HG02610 (cell line): Measurements from ENCODE around the gene CTIF.

Experiments used
- ATAC-seq: cut with Tn5 transposase; IDR thresholded peaks from one replicate; pipeline ENCODE4 v1.9.1; 2021; ENCODE audit warnings: mild to moderate bottlenecking, moderate library complexity; ENCODE audit not compliant: unreplicated experiment

Gene CTIF

GRCh38 chr18:48531908-48532307 is 6.9 kb upstream of the CTIF start:
- no peak for ATAC-seq

- no peak for ATAC-seq
Measured at GRCh38 chr18:48533340-48534070, 5.3 kb upstream of the CTIF start.

DNA sequence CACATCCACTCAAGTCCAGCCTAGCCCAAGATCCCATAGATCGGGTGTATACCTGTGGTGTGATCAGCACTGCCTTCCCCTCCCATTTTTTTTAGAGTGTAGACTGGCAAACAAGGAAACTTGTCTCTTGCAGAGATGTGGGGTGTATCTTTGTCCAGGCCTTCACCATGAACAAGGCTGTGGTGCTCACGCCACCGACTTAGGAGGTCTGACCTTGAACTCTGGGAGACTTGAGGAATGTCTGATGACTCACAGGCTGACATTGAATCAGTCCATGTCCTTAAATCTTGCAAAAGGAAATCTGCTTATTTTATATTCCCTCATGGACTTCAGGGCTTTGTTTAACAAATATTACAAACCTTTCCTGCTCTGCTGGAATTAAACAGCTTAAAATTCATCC is 4.5 kb upstream of the CTIF start:
- no peak for ATAC-seq

DNA sequence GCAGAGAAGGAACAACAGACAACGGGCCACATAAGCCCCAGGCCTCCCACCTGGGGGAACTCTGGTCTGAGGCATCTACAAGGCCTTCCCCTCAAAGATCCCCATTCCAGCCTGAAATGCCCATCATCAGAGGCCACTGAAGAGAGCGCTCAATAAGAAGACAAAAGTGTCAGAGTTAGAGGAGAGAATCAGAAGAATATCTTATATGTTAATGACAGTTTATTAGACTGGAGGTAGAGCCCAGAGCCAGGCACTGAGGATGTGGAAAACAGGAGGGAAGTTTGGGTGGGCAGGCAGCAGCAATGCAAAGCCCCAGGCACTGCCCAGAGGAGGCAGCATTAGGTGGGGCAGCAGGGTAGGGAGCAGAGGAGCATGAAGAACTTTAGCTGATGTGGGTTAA is 2.9 kb upstream of the CTIF start:
- ATAC-seq: no peak

DNA sequence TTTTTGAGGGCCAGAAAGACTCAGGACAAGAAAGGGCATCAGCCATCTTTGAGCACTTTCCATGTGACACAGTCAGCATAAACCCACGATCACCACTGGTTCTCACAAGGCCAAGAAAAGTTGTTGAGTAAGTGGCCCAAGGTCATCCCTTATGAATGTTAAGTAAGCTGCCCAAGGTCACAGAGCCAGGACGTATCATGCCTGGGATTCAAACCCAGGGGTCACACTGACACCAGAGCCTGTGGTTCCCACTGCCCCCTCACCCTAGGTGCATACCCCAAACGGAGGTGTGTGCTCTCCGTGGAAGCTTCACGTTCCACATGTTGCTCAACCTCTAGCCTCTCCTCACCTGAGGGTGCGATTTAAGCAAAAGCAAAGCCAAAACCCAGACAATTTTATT is 2.3 kb upstream of the CTIF start:
- no peak for ATAC-seq

GRCh38 chr18:48539406-48540250 is 797 bp downstream of the CTIF start:
- ATAC-seq: no peak

DNA sequence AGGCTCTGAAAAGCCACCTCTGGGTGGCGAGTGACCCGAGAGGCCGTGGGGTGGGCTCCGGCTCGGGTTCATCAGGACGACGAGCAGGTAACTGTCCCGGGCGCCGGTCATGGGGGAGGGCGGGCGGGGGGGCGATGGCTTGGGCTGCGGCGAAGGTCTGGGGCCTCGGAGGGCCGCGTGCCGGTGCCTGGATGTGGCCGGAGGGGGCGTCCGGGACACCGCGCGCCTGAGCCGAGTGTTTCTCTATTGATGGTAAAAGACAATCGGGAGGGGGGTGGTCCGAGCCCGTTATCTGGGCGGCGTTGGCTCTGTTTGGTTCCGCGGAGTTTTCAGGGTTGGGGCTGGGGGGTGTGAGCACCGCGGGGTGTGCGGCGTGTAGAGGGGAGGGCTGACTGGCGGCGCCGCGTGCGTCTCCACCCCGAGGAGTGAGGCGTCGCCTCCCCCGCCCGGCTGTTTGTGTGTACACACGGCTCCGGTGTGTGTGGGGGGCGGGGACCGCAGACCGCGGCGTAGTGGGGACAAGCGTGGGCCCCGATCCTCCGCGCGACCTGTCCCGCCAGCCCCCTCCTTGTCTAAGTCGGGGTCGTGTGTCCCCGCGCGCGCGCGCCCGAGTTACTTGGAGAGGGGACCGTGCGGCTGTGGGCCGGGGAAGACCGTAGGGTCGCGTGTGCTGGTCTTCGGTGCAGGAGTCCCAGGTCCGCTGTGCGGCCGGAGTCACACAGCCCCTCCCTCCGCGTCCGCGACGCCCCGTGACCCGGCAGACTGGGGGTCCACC is 1.6 kb downstream of the CTIF start:
- peak; percentile 20 for ATAC-seq

DNA sequence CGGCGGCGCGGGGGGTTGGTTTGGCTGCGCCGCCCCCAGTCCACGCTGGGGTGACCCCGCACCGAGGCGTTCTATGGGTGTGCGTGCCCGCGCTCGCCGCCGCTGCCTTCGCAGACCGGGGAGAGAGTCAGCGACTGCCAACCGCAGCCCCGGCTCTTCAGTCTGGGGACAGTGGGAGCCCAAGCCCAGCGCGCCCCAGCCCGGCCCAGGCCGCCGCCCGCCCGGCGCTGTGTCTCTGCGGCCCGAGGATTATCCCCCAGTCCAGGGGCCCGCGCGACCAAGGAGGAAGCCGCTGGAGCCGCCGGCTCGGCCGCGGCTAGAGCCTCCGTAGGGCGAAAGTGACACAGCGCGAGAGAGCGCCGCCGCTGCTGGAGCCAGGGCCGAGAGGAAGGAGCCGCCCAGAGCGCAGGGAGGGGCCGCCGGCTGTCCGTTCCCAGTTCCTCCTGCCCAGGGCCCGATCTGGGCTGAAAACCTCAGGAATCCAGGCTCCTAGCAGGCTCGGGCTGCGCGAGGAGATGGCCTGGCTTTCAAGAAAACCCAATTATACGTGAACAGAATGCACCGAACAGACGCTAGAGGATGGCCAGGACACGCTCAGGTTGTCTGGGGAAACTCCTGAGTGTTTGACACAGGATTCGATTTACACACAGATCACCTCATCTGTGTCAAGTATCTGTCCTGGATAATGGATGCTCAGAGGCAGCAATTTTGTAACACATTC is 2.4 kb downstream of the CTIF start:
- peak; percentile 41 for ATAC-seq

DNA sequence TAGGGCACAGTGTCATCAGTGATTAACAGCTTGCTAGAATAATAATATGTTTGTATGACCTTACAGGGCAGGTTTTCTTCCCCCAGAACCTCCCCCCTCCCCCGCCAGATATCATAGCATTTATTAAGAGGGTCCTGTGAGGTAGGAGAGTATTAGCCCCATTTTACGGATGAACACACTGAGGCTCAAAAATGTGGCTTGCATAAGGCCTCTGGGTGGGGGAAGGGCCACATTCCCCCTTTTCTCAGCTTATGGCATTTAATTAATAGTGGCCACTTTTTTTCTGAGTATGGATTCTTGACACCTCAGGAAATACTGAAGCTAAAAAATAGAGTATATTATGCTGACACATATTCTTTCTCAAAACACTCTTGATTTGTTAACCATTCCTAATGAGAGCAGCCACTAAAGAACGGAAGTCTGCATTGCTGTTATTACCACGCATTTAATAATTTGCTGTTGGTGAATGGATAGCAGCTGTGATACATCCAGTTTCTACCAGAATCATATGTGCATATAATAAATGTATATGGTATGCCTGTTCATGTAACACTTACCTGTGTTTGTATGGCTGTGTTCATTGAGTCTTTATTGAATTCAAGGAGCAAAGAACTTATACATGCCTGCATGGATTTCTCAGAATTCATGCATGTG is 3.0 kb downstream of the CTIF start:
- no peak for ATAC-seq

GRCh38 chr18:48542513-48543181 is 3.8 kb downstream of the CTIF start:
- ATAC-seq: no peak

DNA sequence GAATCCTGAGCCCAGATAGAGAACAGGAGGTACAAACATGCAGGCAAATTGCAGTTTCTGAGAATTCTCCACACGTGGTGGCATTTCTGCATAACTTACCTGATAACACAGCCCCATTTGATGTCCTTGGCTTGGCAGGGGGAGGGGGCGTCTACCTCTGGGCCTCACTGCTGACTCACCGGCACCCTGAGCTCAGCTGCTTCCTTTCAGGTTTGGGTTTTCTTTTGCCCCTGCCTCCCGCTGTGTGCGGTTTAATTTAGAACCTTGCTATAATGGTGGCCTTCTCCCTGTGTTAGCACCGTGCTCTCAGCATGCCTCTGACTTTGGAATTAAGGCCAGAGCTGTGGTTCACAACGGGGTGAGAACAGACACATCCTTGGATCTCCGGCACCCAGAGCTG is 4.4 kb downstream of the CTIF start:
- no peak for ATAC-seq

- ATAC-seq: no peak
Measured at GRCh38 chr18:48544116-48544515, 5.3 kb downstream of the CTIF start.

GRCh38 chr18:48544661-48545415 is 6.0 kb downstream of the CTIF start:
- no peak for ATAC-seq

DNA sequence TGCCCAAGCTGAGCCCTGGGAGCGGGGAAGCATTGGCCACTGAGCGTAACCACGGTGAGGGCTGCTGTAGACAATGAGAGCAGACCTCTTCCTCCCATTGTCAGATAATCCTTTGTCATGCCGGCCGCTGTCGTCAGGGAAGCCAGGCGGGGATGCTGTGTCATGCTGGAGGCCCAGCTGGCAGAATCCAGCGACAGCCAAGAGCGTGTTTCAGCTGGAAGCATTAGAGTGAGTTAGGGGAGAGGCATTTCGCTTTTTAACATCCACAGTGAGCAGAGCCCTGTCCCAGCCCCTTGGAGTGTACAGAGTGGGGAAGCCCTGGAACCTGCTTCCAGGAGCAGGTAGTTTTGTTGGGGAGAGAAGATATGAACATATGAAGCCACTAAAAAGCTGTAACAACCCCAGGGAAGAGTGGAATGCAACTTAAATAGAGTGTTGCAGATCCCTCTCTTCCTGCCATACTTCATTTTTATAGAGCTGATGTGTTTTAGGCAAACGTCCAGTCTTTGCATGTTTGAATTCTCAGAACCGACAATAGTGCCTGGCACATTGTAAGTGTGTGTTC is 7.0 kb downstream of the CTIF start:
- ATAC-seq: no peak

DNA sequence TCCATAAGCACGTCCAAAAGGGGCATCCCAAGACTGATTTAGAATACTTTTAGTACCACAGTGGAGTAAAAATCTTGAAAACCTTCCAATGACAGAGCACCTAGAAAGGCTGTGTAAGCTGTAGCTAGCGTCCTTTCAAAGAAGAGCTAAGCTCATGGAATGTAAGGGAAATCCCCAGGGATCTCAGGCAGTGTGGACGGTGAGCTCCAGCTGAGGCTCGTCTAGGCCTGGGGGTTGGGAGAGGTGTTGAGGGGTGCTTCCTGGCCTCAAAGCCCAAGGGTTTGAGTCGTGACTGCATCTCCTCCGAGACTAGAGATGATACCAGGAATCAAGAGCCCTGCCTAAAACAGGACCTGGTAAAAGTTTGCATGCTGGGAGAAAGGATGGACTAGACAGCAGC is 7.6 kb downstream of the CTIF start:
- no peak for ATAC-seq

GRCh38 chr18:48547531-48547981 is 8.7 kb downstream of the CTIF start:
- no peak for ATAC-seq

DNA sequence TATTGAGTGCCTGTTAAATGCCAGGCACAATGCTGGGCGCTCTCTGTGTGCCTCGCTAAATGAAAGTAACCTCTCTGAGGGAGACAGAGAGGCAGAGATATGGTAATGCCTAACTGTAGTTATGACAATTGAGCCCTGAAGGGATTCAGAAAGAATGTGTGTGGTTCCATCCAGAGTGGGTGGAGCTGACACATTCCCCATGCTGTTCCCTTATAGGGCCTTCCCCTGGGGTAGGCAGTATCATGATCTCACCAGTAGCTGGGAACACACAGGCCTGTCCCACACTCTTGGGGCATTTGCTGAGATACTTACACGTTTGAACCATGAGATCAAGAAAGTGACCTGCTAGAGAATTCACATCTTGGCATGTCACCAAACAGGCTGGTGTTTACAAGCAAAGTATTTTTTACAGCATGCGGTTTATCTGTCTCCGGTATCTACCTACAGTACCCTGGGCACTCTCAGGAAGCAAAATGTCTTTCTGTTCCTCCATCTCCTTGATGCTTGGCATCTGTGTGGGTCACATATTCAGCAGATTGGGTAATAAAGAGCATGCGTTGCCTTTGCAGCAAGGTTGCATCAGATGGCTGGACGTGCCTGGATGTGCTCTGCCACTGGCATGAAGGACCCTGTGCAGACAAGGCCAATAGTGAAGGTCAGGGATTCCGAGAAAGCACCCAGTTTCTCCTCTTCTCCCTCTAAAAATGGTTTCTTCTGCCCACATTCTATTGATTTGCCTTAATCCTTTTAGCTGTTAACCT is 9.4 kb downstream of the CTIF start:
- ATAC-seq: no peak

DNA sequence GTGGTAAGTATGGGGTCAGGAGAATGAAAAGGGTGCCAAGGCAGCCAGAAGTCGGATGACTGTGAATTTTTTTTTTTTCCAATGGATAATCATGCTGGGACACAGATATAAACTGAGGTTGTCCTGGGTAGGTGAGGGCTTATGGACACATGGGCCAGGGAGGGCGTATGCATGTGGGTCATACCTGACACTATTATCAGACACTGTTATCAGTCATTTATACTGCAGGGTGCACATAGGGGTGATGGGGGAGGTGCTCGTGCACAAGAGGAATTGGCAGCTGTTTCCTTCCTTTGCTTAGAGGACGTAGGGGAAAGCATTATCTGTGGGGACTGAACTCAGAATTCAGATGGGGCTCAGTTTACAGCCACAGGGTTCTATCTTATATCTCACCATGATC is 10.1 kb downstream of the CTIF start:
- no peak for ATAC-seq
